DMS 273 treated with DMSO at 0.1 percent for 48 hours (cell line): ENCODE measurements around the gene SDHA.
"Not testable (repeated sequence)": the region's sequence is repeated elsewhere in the genome, so short reads cannot be mapped to it uniquely, and the experiment has no call there.

Experiments
- DNase-seq: peaks from one replicate; lab custom pipeline; 2025; lab: John Stamatoyannopoulos, UW

The SDHA gene

DNA sequence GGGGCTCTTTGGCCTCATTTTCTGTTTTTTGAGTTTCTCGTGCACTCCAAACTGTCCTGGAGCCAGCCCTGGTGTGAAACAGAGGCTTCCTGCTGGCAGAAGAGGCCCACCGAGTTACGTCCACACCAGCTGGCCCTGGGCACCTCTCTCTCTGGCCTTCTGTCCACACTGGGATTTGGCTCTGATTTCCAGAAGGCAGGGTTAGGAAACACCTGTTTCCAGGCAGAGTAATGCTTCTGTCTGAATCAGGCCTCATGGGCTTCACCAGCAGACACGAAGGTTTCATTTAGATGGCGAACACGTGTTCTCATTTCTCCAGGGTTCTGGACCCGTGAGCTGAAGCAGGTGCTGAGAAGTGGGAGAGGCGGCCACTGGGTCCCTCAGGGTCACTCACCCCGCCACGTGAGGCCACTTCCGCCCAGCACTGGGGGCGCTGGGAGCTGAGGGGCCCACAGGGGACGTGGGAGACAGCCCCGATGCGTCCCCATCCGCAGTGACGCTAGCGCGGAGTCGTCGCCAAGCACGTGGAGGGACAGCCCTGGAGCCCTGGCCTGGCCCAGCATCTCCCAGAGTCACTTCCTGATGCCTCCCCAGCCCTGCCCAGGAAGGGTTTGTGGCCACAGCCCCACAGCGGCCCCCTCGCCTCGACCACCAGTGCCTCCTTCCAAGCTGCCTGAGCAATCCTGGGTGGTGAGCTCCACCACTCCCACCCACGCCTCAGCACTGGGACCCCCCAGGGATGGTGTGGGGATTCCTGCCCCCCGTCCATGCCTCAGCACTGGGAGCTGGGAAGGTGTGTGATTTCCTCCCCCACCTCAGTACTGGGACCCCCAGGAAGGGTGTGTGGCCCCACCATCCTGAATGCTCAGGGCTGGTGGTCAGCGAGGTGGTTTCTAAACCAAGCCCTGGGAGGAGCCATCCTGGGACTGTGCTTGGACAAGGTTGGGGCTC lies 31.8 kb upstream of the SDHA start:
- no peak for DNase-seq

DNA sequence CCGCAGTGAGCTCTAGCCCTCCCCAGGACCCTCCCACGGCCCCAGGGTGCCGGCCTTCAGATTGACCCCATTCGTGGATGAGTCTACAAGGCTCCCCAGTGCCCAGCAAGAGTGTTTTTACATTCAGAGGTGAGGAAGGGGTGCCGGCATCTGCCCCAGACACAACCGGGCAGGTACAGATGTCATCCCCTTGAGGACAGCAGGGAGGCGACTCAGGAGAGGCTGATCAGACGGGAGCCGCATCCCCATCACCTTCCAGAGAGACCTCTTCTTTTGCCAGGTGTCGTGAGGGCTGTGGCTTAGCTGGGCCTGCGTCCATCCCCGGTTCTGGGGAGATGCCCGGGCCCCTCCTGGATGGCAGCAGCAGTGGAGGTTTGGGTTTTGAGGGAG lies 31.1 kb upstream of the SDHA start:
- DNase-seq: no peak

DNA sequence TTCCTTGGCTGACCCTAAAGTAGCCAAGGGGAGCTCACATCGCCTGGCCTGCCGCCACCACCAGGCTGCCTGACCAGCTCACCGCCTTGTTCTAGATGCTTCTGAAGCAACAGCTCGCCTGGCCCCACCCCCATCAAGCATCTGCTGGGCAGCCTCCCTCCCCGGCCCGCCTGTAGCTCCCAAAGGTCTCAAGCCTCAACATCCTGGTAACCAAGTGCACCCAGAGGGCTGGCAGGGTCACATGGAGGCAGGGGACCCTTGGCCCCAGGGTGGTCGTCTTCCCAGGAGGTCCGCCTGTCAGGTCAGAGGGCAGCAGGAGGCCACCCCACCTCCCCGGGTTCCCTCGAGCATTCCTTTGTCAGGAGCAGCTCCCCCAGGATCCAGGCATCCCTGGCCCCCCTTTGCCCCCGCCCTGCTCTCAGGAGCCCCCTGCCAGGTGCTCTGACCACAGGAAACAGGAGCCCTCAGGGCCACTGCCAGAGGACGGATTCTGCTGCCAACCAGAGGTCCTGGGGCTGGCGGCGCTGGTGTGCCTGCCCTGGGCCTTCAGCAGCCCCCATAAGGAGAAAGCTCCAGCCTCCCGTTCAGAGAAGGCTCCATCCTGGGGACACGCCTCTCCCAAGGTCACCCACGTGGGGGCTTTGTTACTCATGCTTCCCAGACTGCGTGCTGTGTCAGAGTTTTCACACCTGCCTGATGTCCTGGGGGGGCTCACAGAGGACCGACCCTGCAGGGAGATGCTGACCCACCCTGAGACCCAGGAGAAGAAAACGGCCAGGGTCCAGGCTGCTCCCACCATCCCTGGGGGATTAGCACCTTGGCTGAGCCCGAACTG lies 30.3 kb upstream of the SDHA start:
- no peak for DNase-seq

DNA sequence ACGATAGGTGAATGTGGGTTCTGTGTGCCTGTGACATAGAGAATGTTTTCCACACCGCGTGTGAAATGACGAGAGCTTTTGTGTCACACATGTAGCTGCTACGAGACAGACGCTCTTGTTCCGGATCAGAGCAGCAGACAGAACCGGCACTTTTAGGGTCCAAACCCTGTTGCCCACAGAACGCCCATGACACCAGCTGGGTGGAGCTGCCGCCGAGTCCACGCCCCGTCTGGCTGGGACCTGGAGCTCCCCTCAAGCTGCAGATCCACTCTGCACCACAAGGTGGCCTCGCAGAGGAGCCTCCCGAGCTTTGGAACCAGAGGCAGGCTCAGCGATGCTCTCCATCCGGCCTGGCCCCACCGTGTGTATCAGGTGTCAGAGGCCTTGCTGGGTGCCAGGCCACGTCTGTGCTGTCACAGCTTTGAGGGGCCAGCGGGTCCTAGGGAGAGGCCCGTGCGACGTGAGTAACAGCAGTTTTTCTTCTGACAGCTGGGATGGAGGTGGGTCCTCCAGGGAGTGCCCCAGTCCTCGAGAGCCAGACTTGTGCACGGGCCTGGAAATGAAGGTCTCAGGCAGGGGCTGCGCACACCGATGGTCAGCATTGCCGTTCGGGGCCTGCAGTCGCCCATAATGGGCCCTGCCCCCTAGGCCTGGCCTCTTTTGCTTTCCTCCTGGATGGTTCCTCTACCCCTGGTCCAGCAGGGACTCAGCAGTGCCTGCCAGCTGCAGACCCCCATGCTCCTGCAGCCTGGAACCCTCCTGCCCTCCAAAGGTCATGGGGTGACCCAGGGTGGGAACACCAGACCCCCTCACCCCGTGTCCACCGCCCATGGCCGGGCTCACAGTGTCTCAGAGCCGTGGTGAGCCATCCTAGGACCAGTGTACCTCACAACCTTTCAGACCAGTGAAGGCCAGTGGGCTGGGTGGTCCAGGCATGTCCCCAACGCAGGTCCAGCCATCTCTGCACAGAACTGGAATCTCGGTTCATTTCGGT lies 29.3 kb upstream of the SDHA start:
- DNase-seq: peak; percentile 61

DNA sequence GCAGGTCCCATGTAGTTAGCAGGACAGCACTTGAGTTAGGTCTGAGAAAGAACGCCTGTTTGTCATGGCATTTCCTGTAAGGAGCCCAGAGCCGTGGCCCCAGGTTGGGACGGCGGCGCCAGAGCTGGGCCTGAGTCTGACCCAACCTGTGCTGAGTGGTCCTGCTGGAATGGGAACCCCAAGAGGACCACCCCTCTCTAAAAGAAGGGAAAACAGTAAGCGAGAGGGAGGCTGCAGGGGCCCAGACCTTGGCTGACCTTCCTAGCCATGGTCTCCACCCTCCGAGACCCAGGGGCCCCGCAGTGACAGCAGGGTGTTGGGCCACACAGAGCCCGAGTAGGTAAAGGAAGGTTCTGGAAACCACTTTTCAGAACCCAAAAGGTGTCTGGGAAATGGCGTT lies 28.6 kb upstream of the SDHA start:
- DNase-seq: no peak

DNA sequence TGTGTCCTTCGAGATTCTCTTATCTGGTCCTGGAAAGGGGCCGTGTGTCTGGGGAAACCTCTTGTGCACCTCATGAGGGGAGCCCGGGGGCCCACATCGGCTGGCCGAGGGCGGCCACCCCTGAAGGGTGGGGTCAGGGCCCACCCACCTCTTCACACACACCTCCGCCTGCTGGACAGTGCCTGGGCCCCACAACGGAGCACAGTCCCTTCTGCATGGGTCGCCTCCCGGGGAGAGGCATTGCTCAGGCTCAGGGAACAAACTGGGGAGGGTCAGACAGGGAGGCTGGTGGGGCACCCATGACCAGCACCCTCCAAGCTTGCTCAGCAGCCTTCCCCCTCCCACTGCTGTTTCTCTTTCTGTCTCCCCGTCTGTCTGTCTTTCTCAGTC lies 28.1 kb upstream of the SDHA start:
- DNase-seq: no peak

DNA sequence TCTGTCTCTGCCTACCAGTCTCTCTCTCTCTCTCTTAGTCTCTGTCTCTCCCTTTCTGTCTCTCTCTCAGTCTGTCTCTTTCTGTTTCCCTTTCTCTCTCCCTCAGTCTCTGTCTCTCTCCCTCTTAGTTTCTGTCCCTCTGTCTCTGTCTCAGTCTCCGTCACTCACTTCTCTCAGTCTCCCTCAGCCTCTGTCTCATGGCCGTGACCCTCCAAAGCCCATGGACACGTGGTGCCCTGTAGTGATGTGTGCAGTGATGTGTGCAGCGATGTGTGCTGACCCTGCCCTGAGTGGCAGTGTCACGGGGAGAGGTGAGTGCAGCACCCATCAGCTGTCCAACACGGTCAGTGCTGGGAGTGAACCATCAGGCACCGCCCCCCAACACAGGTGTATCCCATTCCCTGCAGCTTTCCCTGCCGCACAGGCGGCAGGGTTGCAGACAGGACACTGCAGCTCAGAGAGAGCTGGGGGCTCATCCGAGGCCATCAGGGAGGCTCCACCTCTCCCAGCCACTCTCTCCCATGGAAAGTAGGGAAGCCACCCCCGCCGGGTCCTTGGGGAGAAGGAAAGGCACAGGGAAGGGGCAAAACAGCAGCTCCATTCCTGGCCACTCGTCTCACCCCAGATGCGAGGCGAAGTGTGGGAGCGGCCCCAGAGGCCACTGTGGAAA lies 27.6 kb upstream of the SDHA start:
- DNase-seq: no peak

DNA sequence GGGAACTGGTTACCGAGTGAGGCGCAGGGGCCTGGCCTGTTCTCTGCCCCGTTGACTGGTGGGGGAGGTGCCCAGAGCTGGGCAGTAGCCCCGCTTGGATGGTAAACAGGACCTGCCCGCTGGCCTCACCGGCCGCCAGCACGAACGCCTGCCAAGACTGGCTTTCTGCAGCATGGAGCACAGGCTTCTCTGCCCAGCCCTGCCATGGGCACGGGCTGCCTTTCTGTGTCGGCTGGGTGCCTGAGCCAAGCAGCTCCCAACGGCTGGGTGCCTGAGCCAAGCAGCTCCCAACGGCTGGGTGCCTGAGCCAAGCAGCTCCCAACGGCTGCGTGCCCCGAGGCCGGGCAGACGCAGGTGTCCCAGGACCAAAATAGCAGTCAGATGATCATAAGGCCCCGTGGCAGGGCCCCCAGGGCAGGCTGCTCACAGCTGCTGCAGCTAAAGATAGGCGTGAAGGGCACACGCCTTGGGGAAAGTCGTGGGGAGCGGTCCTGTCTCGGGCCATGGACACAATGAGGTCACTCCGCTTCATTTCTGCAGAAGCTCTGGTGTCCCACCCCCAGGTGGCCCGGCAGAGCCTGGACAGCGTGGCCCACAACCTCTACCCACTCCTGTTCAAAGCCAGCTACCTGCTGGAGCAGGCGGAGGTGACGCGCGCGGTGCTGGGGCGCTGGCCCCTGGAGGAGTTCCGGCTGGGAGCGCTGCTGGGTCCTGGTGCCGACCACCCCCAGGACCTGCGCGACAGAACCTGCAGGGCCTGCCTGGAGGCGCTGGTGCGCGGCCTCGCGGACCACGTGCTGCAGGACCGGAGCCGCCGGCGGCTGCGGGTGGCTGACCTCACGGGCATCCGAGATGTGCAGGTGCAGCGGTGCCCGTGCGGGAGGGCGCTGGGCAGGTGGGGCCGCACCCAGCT lies 26.8 kb upstream of the SDHA start, which contains the start of gene LRRC14B:
LRRC14B (plus strand) TSS at position 460 of the 913 bp plus-strand sequence; CDS start at position 504, 44 bp downstream.
- DNase-seq: no peak

DNA sequence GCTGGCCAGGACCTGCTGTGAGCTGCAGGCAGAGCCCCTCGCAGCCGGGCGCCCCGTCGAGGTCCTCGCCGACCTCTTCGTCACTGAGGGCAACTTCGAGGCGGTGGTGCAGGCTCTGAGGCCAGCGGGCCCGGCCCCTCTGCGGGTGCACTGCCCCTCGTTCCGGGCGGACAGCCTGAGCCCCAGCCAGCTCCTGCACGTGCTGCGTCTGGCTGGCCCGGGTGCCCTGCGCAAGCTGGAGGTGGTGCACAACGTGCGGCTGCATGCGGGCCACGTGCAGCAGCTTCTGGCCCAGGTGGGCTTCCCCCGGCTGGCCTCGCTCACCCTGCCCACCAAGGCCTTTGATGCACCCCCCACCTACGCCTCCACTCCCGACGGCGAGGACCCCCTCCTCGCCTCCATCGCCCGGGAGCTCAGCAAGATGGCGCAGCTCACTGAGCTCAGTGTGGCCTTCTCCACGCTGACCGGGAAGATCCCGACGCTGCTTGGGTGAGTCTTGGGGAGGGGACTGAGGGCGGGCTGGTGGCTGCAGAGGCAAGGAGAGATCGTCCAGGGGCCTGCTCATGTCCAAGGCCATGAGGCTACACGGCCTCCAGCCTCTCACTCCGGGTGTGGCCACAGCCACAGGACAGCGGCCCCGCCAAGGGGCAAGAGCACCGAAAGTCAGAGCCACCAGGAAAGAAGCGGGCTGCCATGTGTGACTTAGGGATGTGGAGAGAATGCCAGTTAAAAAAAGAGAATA lies 26.0 kb upstream of the SDHA start:
- DNase-seq: no peak

DNA sequence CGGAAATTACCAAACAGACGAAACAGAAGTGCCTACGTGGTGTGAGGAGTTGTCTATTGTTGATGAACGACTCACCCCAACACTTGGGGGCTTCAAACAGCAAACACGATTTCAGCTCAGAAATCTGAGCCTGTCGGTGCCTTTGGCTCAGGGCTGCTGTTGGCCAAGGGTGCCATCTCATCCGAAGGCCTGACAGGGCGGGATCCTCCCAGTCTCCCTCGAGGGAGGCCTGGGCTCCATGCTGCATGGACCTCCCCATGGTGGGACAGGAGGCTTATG lies 25.5 kb upstream of the SDHA start:
- no peak for DNase-seq

DNA sequence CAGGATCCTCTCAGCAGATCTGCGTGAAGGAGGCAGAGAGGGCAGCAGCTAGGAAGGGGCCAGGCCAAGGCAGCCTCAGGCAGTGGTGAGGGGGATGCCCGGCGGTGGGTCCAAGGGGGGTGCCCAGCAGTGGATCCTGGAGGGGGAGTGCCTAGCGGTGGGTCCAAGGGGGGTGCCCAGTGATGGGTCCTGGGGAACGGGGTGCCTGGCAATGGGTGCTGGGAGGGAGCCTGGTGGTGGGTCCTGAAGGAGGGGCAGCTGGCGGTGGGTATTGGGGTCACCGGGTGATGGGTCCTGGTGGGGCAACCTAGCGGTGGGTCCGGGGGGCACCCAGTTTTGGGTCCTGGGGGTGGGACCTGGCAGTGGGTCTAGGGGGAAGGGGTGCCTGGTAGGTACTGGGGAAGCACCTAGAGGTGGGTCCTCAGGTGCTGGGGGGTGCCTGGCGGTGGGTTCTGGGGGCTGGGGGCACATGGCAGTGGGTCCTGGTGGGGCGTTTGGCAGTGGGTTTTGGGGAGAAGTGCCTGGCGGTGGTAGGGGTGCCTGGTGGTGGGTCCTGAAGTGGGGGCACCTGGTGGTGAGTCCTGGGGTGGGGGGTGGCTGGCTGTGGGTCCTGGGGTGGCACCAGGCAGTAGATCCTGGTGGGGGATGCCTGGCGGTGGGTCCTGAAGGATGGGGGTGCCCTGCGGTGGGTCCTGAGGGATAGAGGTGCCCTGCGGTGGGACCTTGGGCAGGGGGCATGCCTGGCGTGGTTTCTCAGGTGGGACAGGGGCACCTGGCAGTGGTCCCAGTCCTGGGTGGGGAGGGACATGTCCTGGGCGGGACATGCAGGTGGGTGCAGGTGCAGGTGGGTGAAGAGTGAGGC lies 24.9 kb upstream of the SDHA start:
- no peak for DNase-seq

DNA sequence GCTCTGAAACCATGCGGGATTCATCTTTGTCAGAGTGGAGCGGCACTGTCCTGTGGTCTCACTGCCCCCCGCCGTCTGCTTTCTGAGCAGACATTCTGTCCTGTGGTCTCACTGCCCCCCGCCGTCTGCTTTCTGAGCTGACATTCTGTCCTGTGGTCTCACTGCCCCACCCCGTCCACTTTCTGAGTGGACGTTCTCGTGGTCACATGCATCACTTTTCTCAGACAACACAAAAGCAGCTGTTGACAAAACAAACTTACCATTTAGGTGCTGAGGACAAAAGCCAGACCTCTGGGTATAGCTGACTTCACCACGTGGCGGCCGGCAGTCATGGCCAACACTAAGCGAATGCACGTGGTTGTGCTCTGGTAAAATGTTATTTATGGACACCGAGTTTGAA lies 24.0 kb upstream of the SDHA start:
- DNase-seq: no peak

DNA sequence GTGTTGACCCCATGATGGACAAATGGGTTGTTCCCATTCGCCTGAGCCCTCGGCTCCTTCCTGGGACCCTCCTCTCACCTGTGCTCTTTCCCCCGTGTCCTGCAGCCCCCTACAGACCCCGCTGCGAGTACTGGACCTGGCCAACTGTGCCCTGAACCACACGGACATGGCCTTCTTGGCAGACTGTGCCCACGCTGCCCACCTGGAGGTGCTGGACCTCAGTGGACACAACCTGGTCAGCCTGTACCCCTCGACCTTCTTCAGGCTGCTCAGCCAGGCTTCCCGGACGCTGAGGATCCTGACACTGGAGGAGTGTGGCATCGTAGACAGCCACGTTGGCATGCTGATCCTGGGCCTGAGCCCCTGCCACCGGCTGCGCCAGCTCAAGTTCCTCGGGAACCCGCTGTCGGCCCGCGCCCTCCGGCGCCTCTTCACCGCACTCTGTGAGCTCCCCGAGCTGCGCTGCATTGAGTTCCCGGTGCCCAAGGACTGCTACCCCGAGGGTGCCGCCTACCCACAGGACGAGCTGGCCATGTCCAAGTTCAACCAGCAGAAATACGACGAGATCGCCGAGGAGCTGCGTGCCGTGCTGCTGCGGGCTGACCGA lies 23.4 kb upstream of the SDHA start:
- no peak for DNase-seq

DNA sequence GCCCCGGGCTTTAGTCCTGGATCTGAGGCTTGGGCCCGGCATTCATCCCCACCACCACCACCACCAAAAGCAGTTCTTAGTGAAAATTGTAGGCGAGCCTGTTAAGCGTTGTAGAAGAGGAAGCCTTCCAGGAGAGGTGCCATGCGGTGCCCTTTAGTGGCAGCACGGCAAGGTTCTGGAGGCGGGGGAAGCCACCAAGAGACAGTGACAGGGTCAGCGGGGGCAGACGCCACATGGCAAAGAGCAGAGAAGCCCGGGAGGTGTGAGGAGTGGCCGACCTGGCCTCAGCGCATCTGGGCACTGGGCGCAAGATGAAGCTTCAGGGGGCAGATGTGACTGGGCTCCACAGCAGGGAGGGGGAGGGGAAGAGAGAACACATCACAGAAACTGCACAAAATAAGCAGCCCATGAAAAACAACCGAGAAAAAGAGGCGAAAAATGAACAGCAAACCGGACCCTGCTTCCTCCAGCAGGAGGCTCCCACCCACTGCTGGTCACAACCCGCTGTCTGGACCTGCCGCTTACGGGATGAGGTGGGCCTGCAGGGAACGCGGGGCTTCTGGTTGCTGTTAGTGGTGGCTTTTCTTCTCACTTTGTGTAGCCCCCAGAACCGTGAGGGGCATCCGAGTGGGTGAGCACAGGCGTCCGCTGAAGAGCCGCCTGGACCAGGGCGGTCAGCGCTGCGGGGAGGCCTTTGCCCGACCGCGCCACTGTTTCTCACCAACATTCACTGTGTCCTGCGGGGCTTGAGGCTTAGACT lies 22.5 kb upstream of the SDHA start:
- no peak for DNase-seq

DNA sequence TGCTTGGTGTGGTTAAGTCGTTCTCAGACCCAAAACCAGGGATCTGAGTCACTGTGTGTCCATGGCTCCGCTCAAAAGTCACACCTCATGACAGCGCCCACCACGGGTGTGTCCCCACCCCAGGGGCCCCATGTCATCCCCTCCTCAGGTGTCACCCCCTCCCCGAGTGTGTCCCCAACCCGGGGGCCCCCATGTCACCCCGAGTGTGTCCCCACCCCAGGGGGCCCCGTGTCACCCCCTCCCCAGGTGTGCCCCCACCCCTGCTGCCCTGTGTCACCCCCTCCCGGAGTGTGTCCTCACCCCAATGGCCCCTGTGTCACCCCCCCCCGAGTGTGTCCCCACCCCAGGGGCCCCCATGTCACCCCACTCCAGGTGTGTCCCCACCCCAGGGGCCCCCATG lies 21.8 kb upstream of the SDHA start:
- DNase-seq: no peak

DNA sequence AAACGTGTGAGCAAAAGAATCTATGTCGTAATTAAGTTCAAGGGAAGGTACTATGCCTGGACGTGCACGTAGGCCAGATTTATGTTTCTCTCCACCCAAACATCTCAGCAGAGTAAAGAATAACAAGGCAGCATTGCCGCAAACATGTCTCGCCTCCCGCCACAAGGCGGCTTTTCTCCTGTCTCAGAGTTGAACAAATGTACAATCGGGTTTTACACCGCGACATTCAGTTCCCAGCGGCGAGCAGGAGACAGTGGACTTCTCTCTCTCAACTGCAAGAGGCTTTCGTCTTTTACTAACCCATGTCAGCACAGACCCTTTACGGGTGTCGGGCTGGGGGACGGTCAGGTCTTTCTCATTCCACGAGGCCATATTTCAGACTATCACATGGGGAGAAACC lies 21.1 kb upstream of the SDHA start:
- DNase-seq: not testable (repeated sequence)

DNA sequence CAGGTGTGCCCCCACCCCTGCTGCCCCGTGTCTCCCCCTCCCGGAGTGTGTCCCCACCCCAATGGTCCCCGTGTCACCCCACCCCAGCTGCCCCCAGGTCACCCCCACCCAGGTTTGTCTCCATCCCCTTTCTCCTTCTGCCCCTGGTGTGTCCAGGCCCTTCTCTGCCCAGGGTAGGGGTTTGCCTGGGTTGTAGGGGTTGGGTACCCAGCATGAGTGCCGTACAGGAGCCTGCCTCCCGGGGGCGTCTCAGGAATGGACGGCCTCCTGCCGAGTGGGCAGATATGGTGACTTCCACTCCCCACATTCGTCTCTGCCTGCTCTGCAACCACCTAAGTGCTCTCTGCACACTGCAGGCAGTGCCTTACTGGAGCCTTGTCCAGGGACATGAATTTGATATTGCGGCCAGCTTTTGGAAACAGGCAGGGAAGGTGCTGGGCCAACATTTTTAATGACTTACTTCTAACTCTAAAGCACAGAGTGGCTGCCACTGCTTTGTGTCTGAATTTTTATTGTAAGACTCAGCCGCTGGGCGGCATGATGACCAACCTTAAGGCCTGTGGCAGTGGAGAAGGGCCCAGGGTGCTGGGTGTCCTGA lies 20.1 kb upstream of the SDHA start:
- no peak for DNase-seq
